HG02943 (cell line): Measurements from ENCODE around the gene PALD1.
"Not testable (repeated sequence)": the region's sequence is repeated elsewhere in the genome, so short reads cannot be mapped to it uniquely, and the experiment has no call there.

Source experiments
- ATAC-seq: cut with Tn5 transposase; IDR thresholded peaks from one replicate; pipeline ENCODE4 v1.9.1; 2021; ENCODE audit warnings: mild to moderate bottlenecking, low read depth, moderate library complexity; ENCODE audit not compliant: unreplicated experiment

PALD1 gene

DNA sequence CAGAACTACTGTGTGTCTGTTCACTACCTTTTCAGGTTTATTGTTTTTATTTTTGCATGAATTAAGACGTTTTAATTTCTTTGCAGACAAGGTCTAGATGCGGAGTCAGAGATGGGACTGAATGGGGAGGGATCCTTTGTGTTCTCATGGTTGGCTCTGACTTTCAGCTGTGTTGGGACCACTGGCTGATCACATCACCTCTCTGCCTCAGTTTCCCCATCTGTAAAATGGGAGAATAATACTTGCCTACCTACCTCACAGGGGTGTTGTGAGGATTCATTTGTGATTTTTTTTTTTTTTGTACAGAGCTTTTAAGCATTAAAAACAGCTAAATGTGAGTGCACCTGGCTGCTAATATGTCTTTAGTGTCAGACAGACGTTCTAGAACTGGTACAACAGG lies 89.5 kb downstream of the PALD1 start:
- ATAC-seq, result no peak

DNA sequence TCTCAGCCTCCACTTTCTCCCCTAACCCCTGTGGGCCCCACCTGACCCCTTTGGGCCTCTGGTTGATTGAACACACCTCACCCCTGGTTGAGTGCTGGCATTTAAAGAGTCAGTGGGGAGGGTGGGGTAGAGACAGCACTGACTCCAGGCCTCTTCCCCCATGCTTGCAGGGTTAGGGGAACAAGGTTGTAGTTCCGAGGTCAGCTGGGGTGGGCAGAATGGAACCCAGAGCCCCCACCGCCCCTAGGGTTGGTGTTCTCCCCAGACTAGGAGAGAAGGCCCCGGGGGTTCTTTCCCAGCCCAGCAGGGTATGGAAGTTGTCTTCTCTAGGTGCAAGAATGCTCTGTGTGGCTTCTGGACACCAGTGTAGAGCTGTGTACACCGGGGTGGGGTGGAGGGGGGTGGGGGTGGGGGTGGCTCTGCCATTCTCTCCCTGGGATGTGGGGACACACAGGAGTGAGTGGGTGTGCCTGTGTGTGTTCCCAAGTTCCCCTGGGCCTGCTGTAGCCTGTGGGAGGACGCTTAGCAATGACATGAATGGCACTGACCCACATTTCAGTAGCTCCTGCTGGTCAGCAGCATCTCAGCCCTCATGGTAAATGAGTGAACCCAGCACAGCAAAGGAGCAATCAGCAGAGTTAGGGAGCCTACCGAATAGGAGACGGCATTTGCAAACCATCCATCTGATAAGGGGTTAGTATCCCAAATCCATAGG lies 90.4 kb downstream of the PALD1 start:
- ATAC-seq, result no peak

DNA sequence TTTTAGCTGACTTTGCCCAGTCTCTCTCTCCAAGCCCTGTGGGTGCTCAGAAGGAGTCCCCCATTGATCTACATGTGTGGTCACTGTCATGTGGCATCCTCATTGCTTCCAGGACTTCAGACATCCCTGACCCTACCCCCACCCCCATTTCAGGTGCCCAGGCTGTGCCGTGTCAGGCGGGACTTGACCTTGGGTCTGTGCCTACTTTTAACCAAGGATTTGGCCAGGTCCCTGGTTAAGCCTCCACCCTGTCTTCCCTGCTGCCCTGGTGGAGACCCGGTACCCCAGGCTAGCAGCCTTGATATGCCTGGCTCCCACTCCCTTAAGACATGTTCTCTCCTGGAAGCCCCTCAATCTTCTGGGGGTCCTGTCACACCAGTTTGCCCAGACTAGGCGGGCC lies 92.7 kb downstream of the PALD1 start:
- no peak for ATAC-seq

DNA sequence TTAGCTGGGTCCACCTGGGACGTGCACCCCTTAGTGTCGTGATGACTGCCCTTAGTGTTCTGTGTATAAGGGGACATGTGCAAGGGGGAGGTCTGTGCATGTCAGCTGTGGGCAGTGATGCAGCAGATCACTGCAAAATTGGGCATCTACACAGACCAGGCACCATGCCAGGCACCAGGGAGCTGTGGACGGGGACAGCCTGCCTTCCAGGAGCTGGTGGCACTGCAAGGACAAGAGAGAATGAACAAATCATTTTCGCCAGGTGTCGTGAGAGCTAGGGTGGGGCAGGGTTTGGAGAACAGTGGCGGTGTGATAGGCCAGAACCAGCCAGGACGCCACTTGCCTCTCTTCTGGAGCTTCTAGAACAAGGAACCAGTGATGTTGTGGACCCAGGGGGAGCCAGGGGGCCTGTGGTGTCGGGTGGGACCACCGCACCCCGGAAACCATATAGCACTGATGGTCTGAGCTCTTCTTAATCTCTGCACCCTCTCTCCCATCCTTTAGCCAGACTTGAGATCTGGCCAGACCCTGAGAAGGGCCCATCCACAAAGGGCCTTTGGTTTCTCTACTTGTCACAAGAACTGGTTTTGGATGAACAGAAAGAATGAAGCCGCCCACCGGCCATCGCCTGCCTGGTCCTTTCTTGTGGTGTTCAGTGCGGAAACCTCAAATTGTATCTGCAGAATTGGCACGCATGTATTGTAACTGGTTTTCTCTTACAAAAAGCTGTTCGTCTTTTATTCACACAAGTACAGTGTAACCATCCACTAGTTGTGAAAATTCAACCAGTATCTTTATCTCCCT lies 93.3 kb downstream of the PALD1 start:
- no peak for ATAC-seq

DNA sequence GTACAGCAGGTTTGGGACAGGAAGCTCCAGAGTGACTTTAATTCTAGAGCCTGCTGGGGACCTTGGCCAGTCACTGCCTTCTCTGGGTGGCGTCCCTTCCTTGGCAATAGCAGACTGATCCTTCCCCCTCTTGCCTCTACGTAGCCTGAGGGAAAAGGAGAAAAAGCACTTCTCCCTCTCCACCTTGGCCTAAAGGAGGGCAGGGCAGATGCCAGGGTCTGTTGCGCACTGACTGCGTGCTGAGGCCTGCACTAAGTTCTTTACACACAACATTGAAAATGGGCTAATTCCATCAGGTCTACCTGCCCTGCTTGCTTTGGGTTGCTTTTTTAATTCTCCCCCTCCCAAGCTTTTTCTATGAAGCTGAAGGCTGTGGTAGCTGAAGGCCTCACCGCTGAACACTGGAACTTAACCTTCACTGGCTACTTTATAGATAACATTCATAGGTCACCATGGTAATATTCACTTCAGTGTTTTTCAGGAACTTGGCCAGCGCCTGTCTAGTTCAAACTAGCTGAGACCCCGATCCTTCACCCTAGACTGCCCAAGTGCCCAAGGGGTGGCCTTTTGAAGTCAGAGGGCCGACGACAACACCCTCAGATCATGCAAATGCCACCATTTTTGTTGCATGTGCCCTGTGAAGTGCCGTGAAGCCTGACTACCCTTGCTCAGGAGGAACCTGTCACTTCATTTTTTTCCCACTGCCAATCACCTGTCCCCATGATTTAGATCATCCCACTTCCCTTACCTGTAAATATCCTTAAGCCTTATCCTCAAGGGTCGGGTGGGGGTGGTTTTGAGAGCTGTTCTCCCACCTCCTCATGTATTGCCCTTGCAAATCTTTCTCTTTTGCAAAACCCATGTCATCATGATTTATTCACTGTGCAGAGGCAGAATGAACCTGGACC lies 95.3 kb downstream of the PALD1 start:
- no peak for ATAC-seq

DNA sequence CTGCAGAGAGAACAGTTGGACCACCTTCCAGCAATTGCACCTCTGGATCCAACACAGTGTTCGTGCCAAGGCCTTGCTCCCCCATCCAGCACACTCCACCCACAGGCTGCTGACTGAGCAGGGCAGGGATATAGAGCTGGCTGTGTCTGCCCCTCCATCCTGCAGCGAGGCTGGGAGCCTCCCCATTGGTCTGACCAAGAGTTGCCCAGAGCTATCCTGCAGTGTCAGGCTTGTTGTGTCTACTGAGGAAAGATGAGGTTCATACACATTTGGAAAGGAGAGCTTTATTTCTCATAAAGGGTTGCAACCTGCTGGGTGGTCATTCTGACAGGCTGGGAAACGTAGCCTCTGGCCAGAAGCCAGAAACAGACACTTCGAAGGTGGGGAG lies 96.9 kb downstream of the PALD1 start:
- ATAC-seq, result no peak

DNA sequence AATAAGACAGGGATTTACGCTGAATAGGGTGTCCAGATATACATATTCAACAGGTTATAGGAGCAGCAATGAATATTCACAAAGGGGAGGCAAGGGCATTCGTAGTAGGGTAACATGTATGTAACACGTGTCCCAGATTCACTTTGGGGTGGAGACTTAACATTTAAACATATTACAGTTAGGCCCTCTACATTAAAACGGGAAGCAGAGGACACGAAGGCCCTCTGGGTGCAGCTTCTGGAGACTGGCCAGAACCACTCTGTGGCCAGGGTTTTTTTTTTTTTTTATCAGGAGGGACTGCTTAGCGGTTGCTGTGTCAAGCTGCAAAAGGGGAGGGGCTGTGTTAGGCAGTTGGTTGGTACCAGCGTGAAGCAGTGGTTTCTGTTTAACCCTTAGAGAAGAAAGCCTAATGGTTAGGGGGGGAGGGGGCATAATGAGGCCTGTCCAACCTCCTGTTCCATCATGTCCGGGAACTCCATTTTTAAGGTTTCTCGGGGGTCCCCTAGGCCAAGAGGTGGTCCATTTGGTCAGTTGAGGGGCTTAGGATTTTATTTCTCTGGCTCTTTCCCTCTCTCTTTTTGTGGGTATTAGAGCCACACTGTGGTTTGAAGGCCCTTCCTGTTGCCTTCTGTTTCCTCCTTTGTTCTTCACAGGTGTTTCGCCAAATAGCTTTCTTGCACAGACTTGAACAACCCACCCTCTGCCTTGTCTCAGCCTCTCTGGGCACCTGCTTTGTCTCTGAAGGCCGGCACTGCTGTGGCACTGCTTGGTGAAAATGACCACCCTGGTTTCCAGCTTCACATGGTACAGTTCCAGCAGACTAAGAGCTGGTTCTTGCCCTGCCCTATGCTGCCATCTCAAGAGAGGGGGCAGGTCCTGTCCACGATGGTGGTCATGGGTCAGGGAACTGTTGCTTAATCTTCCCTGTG lies 97.6 kb downstream of the PALD1 start:
- ATAC-seq, result peak; percentile 55

DNA sequence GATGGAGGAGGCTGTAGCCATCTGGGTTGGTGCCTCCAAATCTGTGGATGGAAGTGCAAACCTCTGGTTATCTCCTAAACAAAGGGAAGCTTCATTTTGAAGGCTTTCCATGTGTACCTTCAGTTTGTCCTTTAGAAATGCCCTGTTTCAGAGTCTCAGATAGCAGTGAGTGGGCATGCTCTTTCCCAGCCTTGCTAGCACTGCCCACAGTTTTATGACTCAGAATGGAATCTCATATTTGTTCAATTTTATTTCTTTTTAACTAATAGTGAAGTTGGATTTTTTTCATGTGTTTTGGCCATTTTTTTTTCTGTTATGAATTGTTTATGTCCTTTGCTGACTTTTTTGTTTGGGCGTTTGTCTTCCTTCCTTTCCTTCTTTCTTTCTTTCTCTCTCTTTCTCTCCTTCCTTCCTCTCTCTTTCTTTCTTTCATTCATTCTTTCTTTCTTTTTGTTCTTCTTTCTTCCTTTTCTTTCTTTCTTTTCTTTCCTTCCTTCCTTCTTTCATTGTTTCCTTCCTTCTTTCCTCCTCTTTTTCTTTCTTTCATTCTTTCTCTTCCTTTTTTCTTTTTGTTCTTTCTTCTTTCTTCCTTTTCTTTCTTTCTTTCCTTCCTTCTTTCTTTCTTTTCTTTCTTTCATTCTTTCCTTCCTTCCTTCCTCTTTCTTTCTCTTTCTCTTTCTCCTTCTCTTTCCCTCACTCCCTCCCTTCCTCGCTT lies 98.4 kb downstream of the PALD1 start:
- ATAC-seq, result no peak

DNA sequence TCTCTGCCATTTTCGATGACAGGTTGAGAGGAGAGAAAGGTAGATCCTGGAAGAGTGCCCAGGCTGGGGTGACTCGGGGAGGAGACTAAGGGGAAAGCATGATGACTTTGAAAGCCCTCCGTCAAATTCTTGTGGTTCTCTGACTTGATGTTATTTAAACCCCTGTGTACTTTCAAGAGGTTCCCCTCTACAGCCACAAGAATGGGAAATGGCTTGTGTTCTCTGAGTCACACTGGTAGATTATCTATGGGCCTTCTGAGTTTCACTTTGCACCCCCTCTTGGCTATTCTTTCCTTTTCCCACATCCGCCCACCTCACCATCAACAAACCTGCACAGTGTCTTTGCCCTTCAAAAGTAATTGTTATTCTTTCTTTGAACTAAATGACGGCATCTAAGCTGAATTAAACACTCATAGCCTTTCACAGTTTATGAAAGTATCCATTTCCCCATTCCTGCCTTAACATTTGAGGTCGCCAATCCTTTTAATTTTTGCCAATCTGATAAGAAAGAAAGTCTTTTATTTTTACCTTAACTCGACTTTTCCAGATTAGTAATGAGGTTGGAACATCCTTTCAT lies 99.9 kb downstream of the PALD1 start:
- ATAC-seq, result no peak

DNA sequence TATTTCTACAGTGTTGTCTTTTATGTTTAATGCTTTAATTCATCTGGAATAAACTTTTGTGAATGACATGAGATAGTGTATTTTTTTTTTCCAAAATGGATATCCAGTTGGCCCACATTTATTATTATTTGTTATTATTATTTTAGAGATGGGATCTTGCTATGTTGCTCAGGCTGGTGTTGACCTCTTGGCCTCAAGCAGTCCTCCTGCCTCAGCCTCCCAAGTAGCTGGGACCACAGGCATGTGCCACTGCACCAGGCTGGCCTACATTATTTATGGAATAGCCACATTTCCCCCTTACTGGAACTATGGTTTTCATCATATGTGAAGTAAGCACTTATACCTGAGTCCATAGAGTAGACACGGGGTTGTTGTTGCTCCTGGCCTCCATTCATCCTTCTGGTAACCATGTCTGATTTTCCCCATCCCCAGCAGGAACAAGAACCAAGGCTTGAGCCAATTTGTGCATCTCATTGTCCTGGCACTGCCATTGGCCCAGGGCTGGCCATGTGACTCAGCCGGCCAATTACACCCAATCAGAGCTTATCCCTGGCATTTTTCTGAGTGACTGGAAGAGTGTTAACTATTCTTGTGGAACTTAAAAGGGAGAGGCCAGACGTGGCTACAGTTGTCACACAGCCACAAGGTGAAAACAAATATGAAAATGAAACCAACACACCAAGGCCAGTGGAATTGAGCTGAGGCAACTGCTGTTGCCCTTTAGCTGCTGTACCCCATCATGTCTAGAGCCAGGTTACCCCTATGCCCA lies 100.9 kb downstream of the PALD1 start:
- ATAC-seq, result no peak

DNA sequence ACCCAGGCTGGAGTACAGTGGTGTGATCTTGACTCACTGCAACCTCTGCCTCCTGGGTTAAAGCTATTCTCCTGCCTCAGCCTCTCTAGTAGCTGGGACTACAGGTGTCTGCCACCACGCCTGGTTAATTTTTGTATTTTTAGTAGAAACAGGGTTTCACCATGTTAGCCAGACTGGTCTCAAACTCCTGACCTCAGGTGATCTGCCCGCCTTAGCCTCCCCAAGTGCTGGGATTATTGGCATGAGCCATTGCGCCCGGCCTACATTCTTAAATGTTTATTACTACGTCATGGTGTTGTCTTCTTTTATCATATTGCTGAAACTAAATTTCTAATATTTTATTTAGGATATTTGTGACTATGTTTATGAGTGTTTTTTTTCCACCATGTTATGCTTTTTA lies 102.6 kb downstream of the PALD1 start:
- ATAC-seq, result not testable (repeated sequence)

DNA sequence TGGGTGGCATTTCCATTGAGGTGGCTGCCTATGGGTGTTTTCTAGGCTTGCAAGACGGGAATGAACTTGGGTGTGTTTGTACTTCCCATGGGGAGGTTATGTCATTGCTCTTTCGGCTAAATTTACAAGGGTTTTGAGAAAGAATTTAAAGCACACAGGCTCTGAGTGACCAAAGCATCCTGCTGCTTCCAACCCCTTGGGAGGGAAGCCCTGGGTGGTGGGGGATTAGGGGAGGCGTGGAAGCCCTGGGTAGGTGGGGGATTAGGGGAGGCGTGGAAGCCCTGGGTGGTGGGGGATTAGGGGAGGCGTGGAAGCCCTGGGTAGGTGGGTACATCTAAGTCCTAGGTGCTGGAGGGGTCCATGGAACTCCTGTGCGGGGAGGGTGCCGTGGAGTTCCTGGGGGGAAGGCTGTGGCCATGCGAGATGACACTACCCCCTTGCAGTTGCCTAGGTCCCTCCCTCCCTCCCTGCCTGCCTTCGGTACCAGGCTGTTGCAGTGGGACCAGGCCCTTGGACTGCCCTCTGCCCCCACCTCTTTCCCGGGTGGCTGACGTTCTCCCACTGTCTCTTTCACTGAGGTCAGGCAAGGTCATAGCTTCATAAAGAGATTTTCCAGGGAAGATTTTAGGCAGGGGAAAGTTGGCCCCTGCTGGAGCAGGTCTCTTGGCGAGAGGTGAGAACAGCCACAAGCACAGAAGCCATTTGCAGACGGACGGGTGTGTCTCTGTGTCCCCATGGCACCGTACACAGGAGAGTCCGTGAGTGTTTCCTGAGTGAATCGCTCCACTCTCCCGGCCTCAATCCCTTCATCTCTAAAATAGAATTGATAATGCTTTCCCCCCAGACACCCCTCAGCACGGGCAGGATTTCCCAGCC lies 104.5 kb downstream of the PALD1 start:
- no peak for ATAC-seq

DNA sequence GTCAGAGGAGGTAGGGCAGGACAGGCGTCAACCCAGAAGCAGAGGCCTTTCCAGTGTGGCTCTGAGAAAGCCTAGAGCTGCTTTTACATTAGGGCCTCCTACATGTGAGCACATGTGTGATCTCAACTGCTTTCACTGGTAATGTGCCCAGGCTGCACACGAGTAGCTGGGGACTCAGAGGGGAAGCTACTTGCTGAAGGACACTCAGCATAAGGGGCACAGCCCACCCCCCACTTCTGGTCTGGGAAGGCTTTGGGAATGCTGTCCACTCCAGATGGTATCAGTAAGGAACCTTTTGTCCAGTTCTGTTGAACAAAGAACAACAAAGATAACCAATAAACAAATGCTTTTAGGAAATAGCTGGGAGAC lies 105.1 kb downstream of the PALD1 start:
- no peak for ATAC-seq

DNA sequence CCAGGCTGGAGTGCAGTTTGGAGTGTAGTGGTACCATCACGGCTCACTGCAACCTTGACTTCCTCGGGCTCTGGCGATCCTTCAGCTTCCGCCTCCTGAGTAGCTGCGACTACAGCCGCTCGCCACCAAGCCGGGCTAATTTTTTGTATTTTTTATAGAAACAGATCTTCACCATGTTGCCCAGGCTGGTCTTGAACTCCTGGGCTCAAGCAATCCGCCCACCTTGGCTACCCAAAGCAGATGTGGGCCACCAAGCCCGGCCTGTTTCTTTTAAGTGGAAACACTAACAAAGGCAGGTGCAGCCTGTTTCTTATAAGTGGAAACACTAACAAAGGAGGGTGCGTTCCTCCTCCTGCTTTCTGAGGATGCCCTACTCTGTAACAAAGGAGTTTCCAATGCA lies 105.8 kb downstream of the PALD1 start:
- ATAC-seq, result no peak

DNA sequence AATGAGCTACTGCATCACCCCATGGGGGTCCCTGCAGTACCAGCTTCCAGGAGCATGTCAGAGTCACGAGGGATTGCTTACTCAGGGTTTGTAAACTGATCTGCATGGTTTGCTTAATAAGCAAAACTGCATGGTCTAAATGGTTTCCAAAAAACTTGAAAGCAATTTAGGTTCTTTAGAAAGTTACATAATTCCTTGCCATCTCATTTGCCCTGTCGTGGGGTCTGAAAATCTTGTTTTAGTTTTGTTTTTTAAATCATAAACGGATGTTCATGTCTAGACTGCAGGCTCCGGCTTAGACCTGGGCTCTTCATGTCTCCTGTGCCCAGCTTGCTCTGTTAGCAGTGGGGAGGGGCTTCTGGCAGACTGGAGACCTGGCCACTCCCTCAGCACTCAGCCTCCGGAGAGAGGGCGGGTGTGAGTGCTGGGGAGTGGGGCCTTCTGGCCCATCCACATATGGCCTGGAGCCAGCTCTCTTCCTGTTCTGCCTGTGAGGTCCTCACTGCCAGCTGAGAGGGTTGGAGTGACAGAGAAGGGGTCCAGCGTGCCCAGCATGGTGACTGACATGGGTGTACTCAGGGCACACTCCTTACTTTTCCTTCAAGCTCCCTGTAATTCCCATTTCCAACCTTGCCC lies 106.5 kb downstream of the PALD1 start:
- ATAC-seq, result no peak

DNA sequence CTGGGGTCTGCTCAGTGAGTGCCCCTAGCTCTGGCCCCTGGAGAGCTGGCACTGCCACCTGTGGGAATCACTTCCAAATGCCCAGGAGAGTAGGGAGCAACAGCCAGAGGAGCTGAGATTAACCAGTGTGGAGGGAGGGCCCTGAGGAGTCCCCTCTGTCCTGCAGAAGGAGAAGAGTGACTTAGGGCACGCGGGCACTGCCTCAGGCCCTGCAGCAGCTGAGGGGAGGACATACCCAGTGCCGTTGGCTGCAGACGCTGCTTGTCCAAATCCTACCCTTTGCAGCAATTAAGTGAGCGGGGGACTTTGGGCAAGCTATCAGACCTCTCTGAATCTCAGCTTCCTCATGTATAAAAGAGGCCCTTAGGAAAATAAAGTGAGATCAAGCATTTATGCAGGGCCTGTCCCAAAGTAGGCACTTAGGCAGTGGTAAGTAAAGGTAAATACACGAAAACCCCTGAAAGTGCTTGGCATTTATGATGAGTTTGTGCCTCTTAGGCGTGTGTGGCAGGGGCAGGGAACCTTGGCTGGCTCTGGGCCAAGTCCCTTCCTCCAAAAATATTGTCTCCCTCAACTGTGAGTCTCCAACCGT lies 107.1 kb downstream of the PALD1 start:
- ATAC-seq, result no peak
